Measurements from ENCODE around the gene DGUOK.

DGUOK gene

GRCh38 chr2:73970850-73971471 is 44.3 kb downstream of the DGUOK start:
- DNase-seq (ENCODE audit: low spot score) = no peak
- Histone ChIP-seq H4K8ac (ENCODE audit: low read depth, low read length) (no peak overlapping the region), H3K9me3 (replicated peaks in 1 of 2; ENCODE audit: control insufficient read depth in 2 of 2, insufficient read depth in 1 of 2, low read depth in 1 of 2, low read length in 2 of 2) (no peaks in the 10 kb centered on the region), H2AK5ac (ENCODE audit: low read depth, low read length) (no peak overlapping the region), H2BK12ac (ENCODE audit: low read length) (no peak overlapping the region), H3K4me3 (ENCODE audit: low read length in 2 of 2) (peak overlapping the region in 1 of 2 donors; percentile 1), H3K27me3 (ENCODE audit: control insufficient read depth in 3 of 3, insufficient read depth in 3 of 3, low read depth in 1 of 3, low read length in 3 of 3) (peaks cover 0 to 21% (median 0%) of the 10 kb centered on the region in 3 experiments), H3K79me1 (ENCODE audit: low read depth, low read length) (no peaks in the 10 kb centered on the region), H3K36me3 (replicated peaks in 1 of 2; ENCODE audit: control insufficient read depth in 2 of 2, insufficient read depth in 2 of 2, low read length in 2 of 2) (no peaks in the 10 kb centered on the region), H3K4ac (ENCODE audit: low read length) (no peak overlapping the region), H2BK15ac (ENCODE audit: low read length) (no peak overlapping the region), H3K23ac (ENCODE audit: low read depth, low read length, poor library complexity) (no peak overlapping the region), H3K18ac (ENCODE audit: low read length) (no peak overlapping the region), H2BK120ac (ENCODE audit: low read depth, low read length) (no peak overlapping the region), H2AFZ (ENCODE audit: low read length) (no peak overlapping the region), H4K91ac (ENCODE audit: low read depth, low read length, poor library complexity) (no peak overlapping the region), H3K27ac (replicated peaks; ENCODE audit: low read length) (no peak overlapping the region), H3K4me1 (ENCODE audit: control insufficient read depth in 2 of 2, insufficient read depth in 1 of 2, low read depth in 1 of 2, low read length in 2 of 2) (peaks cover 0 to 6% of the 10 kb centered on the region in 2 donors), H2BK5ac (ENCODE audit: low read length) (no peak overlapping the region), H3K4me2 (ENCODE audit: insufficient read depth, low read length, poor library complexity, severe bottlenecking) (no peak overlapping the region), H3K9ac (ENCODE audit: low read depth, low read length, poor library complexity) (no peak overlapping the region), H3K14ac (ENCODE audit: low read length) (no peak overlapping the region)
- no CpG with 5 or more reads among the region's 7 CpGs for WGBS, 2 donors (ENCODE audit: extremely low coverage in 2 of 2, insufficient read length in 2 of 2, insufficient replicate concordance in 1 of 2)

- Histone ChIP-seq H2BK5ac (ENCODE audit: low read length) (no peak overlapping the region), H3K23ac (ENCODE audit: low read depth, low read length, poor library complexity) (no peak overlapping the region)
Measured at GRCh38 chr2:73971722-73972121, 45.0 kb downstream of the DGUOK start.

DNA sequence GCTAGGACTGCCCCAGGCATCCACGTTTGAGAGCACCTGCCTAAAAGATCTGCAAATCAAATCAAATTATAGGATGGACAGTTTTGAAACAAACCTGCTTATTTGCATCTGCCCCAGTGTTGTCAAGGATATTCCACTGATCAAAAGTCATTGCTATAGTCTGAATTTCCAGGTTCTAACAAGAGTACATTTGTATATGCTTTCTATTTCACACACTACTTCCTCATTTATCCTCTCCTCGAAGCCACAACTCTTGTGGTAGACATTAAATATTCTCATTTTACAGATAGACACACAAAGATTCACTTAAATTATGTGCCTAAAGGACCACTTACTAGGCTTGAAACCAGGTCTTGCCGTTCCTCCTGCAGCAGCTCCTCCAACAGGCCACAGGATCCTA is 46.2 kb downstream of the DGUOK start:
- WGBS, 2 donors (ENCODE audit: extremely low coverage in 2 of 2, insufficient read length in 2 of 2, insufficient replicate concordance in 1 of 2) = no CpG with 5 or more reads among the region's 3 CpGs
- Histone ChIP-seq H2BK15ac (ENCODE audit: low read length) (no peak overlapping the region), H3K14ac (ENCODE audit: low read length) (no peak overlapping the region), H3K18ac (ENCODE audit: low read length) (no peak overlapping the region), H3K4ac (ENCODE audit: low read length) (no peak overlapping the region), H3K9ac (ENCODE audit: low read depth, low read length, poor library complexity) (no peak overlapping the region), H3K23ac (ENCODE audit: low read depth, low read length, poor library complexity) (no peak overlapping the region), H3K27ac (replicated peaks; ENCODE audit: low read length) (no peak overlapping the region), H3K79me1 (ENCODE audit: low read depth, low read length) (no peaks in the 10 kb centered on the region), H3K4me2 (ENCODE audit: insufficient read depth, low read length, poor library complexity, severe bottlenecking) (no peak overlapping the region), H2BK120ac (ENCODE audit: low read depth, low read length) (no peak overlapping the region), H2AK5ac (ENCODE audit: low read depth, low read length) (no peak overlapping the region), H3K4me3 (ENCODE audit: low read length in 2 of 2) (no peak overlapping the region), H3K36me3 (replicated peaks in 1 of 2; ENCODE audit: control insufficient read depth in 2 of 2, insufficient read depth in 2 of 2, low read length in 2 of 2) (no peaks in the 10 kb centered on the region), H3K4me1 (ENCODE audit: control insufficient read depth in 2 of 2, insufficient read depth in 1 of 2, low read depth in 1 of 2, low read length in 2 of 2) (peaks cover 0 to 6% of the 10 kb centered on the region in 2 donors), H2BK12ac (ENCODE audit: low read length) (no peak overlapping the region), H4K91ac (ENCODE audit: low read depth, low read length, poor library complexity) (no peak overlapping the region), H4K8ac (ENCODE audit: low read depth, low read length) (no peak overlapping the region), H3K9me3 (replicated peaks in 1 of 2; ENCODE audit: control insufficient read depth in 2 of 2, insufficient read depth in 1 of 2, low read depth in 1 of 2, low read length in 2 of 2) (no peaks in the 10 kb centered on the region), H3K27me3 (ENCODE audit: control insufficient read depth in 3 of 3, insufficient read depth in 3 of 3, low read depth in 1 of 3, low read length in 3 of 3) (peaks cover 0 to 21% (median 1%) of the 10 kb centered on the region in 3 experiments), H2BK5ac (ENCODE audit: low read length) (no peak overlapping the region), H2AFZ (ENCODE audit: low read length) (no peak overlapping the region)
- no peak for DNase-seq (ENCODE audit: low spot score)

More at GRCh38 chr2:73971722-73972121, 45.0 kb downstream of the DGUOK start:
- no peak overlapping the region for H2BK12ac ChIP-seq (ENCODE audit: low read length)
- no peak for DNase-seq (ENCODE audit: low spot score)
- H3K79me1 ChIP-seq (ENCODE audit: low read depth, low read length) = no peaks in the 10 kb centered on the region
- H3K9me3 ChIP-seq (replicated peaks in 1 of 2; ENCODE audit: control insufficient read depth in 2 of 2, insufficient read depth in 1 of 2, low read depth in 1 of 2, low read length in 2 of 2) = no peaks in the 10 kb centered on the region
- no peak overlapping the region for H3K9ac ChIP-seq (ENCODE audit: low read depth, low read length, poor library complexity)
- no peak overlapping the region for H2AK5ac ChIP-seq (ENCODE audit: low read depth, low read length)
- peaks cover 0 to 6% of the 10 kb centered on the region in 2 donors for H3K4me1 ChIP-seq (ENCODE audit: control insufficient read depth in 2 of 2, insufficient read depth in 1 of 2, low read depth in 1 of 2, low read length in 2 of 2)
- no peak overlapping the region for H3K27ac ChIP-seq (replicated peaks; ENCODE audit: low read length)
- no peak overlapping the region for H3K4me2 ChIP-seq (ENCODE audit: insufficient read depth, low read length, poor library complexity, severe bottlenecking)
- H2BK120ac ChIP-seq (ENCODE audit: low read depth, low read length) = no peak overlapping the region
- H3K36me3 ChIP-seq (replicated peaks in 1 of 2; ENCODE audit: control insufficient read depth in 2 of 2, insufficient read depth in 2 of 2, low read length in 2 of 2) = no peaks in the 10 kb centered on the region
- H3K4ac ChIP-seq (ENCODE audit: low read length) = no peak overlapping the region
- no peak overlapping the region for H3K4me3 ChIP-seq (ENCODE audit: low read length in 2 of 2)
- H2AFZ ChIP-seq (ENCODE audit: low read length) = no peak overlapping the region
- H2BK15ac ChIP-seq (ENCODE audit: low read length) = no peak overlapping the region
- peaks cover 0 to 21% (median 0%) of the 10 kb centered on the region in 3 experiments for H3K27me3 ChIP-seq (ENCODE audit: control insufficient read depth in 3 of 3, insufficient read depth in 3 of 3, low read depth in 1 of 3, low read length in 3 of 3)
- H3K14ac ChIP-seq (ENCODE audit: low read length) = no peak overlapping the region
- no peak overlapping the region for H4K91ac ChIP-seq (ENCODE audit: low read depth, low read length, poor library complexity)
- no peak overlapping the region for H4K8ac ChIP-seq (ENCODE audit: low read depth, low read length)
- WGBS, 2 donors (ENCODE audit: extremely low coverage in 2 of 2, insufficient read length in 2 of 2, insufficient replicate concordance in 1 of 2) = no CpG with 5 or more reads among the region's 3 CpGs
- H3K18ac ChIP-seq (ENCODE audit: low read length) = no peak overlapping the region

- Histone ChIP-seq H3K27me3 (ENCODE audit: control insufficient read depth in 3 of 3, insufficient read depth in 3 of 3, low read depth in 1 of 3, low read length in 3 of 3) (peaks cover 0 to 24% (median 15%) of the 10 kb centered on the region in 3 experiments), H3K4me3 (ENCODE audit: low read length in 2 of 2) (no peak overlapping the region), H2BK12ac (ENCODE audit: low read length) (no peak overlapping the region), H3K9ac (ENCODE audit: low read depth, low read length, poor library complexity) (no peak overlapping the region), H3K9me3 (replicated peaks in 1 of 2; ENCODE audit: control insufficient read depth in 2 of 2, insufficient read depth in 1 of 2, low read depth in 1 of 2, low read length in 2 of 2) (no peaks in the 10 kb centered on the region), H4K8ac (ENCODE audit: low read depth, low read length) (no peak overlapping the region), H2AK5ac (ENCODE audit: low read depth, low read length) (no peak overlapping the region), H3K36me3 (replicated peaks in 1 of 2; ENCODE audit: control insufficient read depth in 2 of 2, insufficient read depth in 2 of 2, low read length in 2 of 2) (no peaks in the 10 kb centered on the region), H3K4me1 (ENCODE audit: control insufficient read depth in 2 of 2, insufficient read depth in 1 of 2, low read depth in 1 of 2, low read length in 2 of 2) (peaks cover 0 to 4% of the 10 kb centered on the region in 2 donors), H3K4me2 (ENCODE audit: insufficient read depth, low read length, poor library complexity, severe bottlenecking) (no peak overlapping the region), H3K79me1 (ENCODE audit: low read depth, low read length) (no peaks in the 10 kb centered on the region), H2BK120ac (ENCODE audit: low read depth, low read length) (no peak overlapping the region), H3K4ac (ENCODE audit: low read length) (no peak overlapping the region), H3K27ac (replicated peaks; ENCODE audit: low read length) (no peak overlapping the region), H3K23ac (ENCODE audit: low read depth, low read length, poor library complexity) (no peak overlapping the region), H3K18ac (ENCODE audit: low read length) (no peak overlapping the region), H4K91ac (ENCODE audit: low read depth, low read length, poor library complexity) (no peak overlapping the region), H2BK15ac (ENCODE audit: low read length) (no peak overlapping the region), H3K14ac (ENCODE audit: low read length) (no peak overlapping the region), H2AFZ (ENCODE audit: low read length) (no peak overlapping the region), H2BK5ac (ENCODE audit: low read length) (no peak overlapping the region)
- no CpG with 5 or more reads among the region's 3 CpGs for WGBS, 2 donors (ENCODE audit: extremely low coverage in 2 of 2, insufficient read length in 2 of 2, insufficient replicate concordance in 1 of 2)
- no peak for DNase-seq (ENCODE audit: low spot score)
Measured at GRCh38 chr2:73975731-73976130, 49.1 kb downstream of the DGUOK start.
